ENCODE data around the gene TM4SF4.
"Not testable (repeated sequence)": the region's sequence is repeated elsewhere in the genome, so short reads cannot be mapped to it uniquely, and the experiment has no call there.

TM4SF4 gene

DNA sequence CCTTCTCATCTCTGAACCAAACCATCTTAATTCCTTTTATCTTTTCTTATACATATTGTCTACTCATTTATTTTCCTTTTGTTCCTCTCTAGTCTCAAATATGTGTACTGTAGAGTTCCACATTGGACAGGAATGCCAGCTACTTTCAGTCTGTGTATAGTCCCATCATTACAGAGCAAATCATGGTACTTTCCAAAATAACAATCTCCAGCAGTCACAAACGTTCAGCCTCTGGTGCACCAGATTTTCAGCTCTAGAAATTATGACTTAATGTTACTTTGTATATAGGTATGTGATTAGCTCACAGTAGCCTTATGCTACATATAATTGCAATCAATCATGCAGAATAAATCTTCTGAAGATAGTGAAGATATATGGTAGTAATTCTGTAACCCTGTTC is 32.5 kb upstream of the TM4SF4 start:
- no peaks in the 10 kb centered on the region for H3K9me3 ChIP-seq (ENCODE audit: control insufficient read depth in 1 of 2, low read length in 2 of 2)

DNA sequence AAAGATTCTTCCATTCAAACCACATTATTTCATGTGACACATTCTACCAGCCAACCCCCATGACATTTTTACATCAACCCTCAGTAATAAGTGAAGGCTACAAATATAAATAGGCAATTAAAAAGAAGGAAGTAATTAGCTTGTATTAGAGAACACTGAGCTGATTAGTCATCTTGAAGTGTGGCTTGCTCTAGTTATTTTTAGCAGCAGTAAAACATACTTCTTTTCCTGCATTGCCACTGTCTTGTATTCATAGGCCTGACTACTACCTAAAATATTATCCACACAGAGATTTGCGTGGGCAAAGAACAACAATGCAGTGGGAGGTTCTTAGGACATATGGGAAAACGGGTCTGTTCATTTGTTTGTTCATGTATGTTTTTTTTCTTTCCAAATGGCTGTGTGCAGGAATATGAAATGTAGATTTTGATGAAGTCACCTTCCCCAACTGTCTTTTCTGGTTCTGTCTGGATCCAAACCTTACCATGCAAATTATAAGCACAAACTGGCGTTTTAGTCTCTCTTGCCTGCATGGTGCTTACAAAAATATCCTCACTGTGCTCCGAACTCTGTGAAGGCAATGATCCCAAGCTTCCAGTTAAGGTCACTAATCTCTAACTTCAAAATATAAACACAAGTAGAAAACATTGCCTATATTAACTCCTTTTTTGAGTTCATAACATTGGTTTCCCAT is 31.5 kb upstream of the TM4SF4 start:
- H3K4me3 ChIP-seq (ENCODE audit: low read depth in 1 of 2, low read length in 2 of 2) = no peak overlapping the region

More for the DNA sequence above, 32.5 kb upstream of the TM4SF4 start:
- H3K27me3 ChIP-seq (ENCODE audit: low read depth, low read length) = no peaks in the 10 kb centered on the region
- H3K36me3 ChIP-seq (ENCODE audit: control insufficient read depth in 1 of 2, insufficient read depth in 2 of 2, low read length in 2 of 2) = no peaks in the 10 kb centered on the region
- H3K4me3 ChIP-seq (ENCODE audit: low read depth in 1 of 2, low read length in 2 of 2) = no peak overlapping the region
- peaks cover 0 to 4% of the 10 kb centered on the region in 2 donors for H3K4me1 ChIP-seq (ENCODE audit: control insufficient read depth in 1 of 2, insufficient read depth in 2 of 2, low read length in 2 of 2)
- H3K27ac ChIP-seq (ENCODE audit: low read length) = no peak overlapping the region

DNA sequence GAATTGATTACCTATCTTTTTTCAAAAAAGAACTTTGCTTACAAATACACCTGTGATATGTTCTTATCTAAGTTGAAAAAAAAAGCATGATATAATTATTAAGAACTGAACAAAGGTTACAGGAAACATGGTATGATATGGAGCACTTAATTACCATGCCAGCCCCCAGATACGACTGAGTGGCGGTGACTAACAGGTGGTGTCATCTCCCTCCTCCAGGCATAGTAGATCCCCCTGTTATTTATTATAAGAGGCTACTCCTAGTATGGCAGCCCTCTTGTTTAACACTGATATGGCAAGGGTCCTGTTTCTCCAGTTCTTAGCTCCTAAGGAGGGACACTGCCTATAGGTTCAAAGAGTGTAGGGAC is 31.0 kb upstream of the TM4SF4 start:
- Histone ChIP-seq H3K27me3 (ENCODE audit: low read depth, low read length) (no peaks in the 10 kb centered on the region), H3K36me3 (ENCODE audit: control insufficient read depth in 1 of 2, insufficient read depth in 2 of 2, low read length in 2 of 2) (no peaks in the 10 kb centered on the region), H3K4me3 (ENCODE audit: low read depth in 1 of 2, low read length in 2 of 2) (no peak overlapping the region), H3K4me1 (ENCODE audit: control insufficient read depth in 1 of 2, insufficient read depth in 2 of 2, low read length in 2 of 2) (peaks cover 0 to 8% of the 10 kb centered on the region in 2 donors), H3K9me3 (ENCODE audit: control insufficient read depth in 1 of 2, low read length in 2 of 2) (no peaks in the 10 kb centered on the region), H3K27ac (ENCODE audit: low read length) (no peak overlapping the region)

More for the DNA sequence above, 31.5 kb upstream of the TM4SF4 start:
- H3K36me3 ChIP-seq (ENCODE audit: control insufficient read depth in 1 of 2, insufficient read depth in 2 of 2, low read length in 2 of 2) = no peaks in the 10 kb centered on the region
- no peaks in the 10 kb centered on the region for H3K9me3 ChIP-seq (ENCODE audit: control insufficient read depth in 1 of 2, low read length in 2 of 2)
- H3K27me3 ChIP-seq (ENCODE audit: low read depth, low read length) = no peaks in the 10 kb centered on the region
- no peak overlapping the region for H3K27ac ChIP-seq (ENCODE audit: low read length)
- H3K4me1 ChIP-seq (ENCODE audit: control insufficient read depth in 1 of 2, insufficient read depth in 2 of 2, low read length in 2 of 2) = peaks cover 0 to 4% of the 10 kb centered on the region in 2 donors

DNA sequence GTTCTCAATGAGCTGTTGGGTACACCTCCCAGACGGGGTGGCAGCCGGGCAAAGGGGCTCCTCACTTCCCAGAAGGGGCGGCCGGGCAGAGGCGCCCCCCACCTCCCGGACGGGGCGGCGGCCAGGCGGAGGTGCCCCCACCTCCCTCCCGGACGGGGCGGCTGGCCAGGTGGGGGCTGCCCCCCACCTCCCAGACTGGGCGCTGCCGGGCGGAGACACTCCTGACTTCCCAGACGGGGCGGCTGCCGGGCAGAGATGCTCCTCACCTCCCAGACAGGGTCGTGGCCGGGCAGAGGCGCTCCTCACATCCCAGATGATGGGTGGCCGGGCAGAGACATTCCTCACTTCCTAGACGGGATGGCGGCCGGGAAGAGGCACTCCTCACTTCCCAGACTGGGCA is 29.6 kb upstream of the TM4SF4 start:
- H3K4me1 ChIP-seq (ENCODE audit: control insufficient read depth in 1 of 2, insufficient read depth in 2 of 2, low read length in 2 of 2); H3K27ac ChIP-seq (ENCODE audit: low read length); H3K9me3 ChIP-seq (ENCODE audit: control insufficient read depth in 1 of 2, low read length in 2 of 2); H3K4me3 ChIP-seq (ENCODE audit: low read depth in 1 of 2, low read length in 2 of 2); H3K36me3 ChIP-seq (ENCODE audit: control insufficient read depth in 1 of 2, insufficient read depth in 2 of 2, low read length in 2 of 2); H3K27me3 ChIP-seq (ENCODE audit: low read depth, low read length): not testable (repeated sequence)

DNA sequence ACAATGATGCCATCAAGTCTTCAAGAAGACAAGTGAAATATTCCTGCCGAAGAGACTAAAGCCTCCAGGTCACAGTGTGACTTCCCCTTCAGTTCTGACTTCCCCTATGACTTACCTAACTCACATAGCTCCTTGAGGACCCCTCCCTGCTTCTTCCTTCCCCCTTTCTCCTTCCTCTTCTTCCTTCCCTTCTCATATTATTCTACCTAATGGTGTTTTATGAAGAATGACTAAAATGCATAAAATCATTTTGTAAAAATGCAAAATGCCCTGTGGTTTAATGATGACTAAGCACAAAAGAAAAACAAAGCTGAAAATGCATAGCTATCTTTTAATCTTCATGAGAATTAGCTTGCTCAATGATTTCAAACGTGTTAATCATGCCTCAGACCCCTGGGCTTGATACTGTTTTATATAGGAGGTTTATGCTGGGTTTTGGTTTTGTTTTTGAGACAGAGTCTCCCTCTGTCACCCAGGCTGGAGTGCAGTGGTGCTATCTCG is 26.1 kb upstream of the TM4SF4 start:
- Histone ChIP-seq H3K36me3 (ENCODE audit: control insufficient read depth in 1 of 2, insufficient read depth in 2 of 2, low read length in 2 of 2) (no peaks in the 10 kb centered on the region), H3K27ac (ENCODE audit: low read length) (no peak overlapping the region), H3K9me3 (ENCODE audit: control insufficient read depth in 1 of 2, low read length in 2 of 2) (peaks cover 0 to 8% of the 10 kb centered on the region in 2 donors), H3K4me3 (ENCODE audit: low read depth in 1 of 2, low read length in 2 of 2) (no peak overlapping the region), H3K27me3 (ENCODE audit: low read depth, low read length) (no peaks in the 10 kb centered on the region), H3K4me1 (ENCODE audit: control insufficient read depth in 1 of 2, insufficient read depth in 2 of 2, low read length in 2 of 2) (peaks cover 4 to 8% of the 10 kb centered on the region in 2 donors)

DNA sequence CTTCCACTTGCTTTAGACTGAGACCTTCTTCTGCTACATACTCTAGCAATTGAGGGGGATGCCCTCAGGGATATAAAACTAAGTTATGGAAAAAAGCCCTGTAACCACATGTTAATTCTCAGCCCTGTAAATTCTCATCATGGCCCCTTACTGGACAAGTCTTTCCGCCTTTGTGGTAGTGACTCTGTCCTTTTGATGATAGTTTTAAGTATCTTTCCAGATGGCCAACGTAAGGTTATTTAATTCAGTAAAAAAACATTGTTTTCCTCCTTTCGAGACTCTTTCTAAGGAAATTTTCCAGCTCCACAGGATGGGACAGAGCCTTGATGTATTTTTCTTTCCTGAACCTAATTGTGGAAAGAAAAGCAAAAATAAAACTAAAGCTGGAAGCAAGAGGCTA is 25.3 kb upstream of the TM4SF4 start:
- peaks cover 0 to 8% of the 10 kb centered on the region in 2 donors for H3K9me3 ChIP-seq (ENCODE audit: control insufficient read depth in 1 of 2, low read length in 2 of 2)
- no peaks in the 10 kb centered on the region for H3K36me3 ChIP-seq (ENCODE audit: control insufficient read depth in 1 of 2, insufficient read depth in 2 of 2, low read length in 2 of 2)
- H3K27me3 ChIP-seq (ENCODE audit: low read depth, low read length) = no peaks in the 10 kb centered on the region
- H3K4me3 ChIP-seq (ENCODE audit: low read depth in 1 of 2, low read length in 2 of 2) = no peak overlapping the region
- peaks cover 4% of the 10 kb centered on the region in 2 donors for H3K4me1 ChIP-seq (ENCODE audit: control insufficient read depth in 1 of 2, insufficient read depth in 2 of 2, low read length in 2 of 2)
- H3K27ac ChIP-seq (ENCODE audit: low read length) = no peak overlapping the region

DNA sequence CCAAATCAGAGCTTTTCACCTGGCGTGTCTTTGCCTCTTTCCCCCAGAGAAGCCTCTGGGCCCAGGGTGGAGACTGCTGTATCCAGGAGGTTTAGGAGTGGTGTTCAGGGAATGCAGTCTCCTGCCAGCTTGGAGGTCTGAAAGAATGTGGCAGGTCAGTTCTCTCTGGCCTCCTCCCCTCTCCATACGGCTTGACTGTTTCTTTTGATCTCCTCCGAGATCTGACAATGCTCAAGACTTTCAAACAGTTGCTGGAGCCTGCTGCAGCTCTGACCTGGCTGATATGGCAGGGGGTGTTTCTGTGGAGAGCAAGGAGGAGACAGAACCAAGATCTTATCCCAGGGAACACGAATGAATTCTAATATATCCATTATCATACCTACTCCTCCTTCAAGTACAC is 24.7 kb upstream of the TM4SF4 start:
- Histone ChIP-seq H3K4me1 (ENCODE audit: control insufficient read depth in 1 of 2, insufficient read depth in 2 of 2, low read length in 2 of 2) (peaks cover 4% of the 10 kb centered on the region in 2 donors), H3K4me3 (ENCODE audit: low read depth in 1 of 2, low read length in 2 of 2) (no peak overlapping the region), H3K27me3 (ENCODE audit: low read depth, low read length) (no peaks in the 10 kb centered on the region), H3K9me3 (ENCODE audit: control insufficient read depth in 1 of 2, low read length in 2 of 2) (peaks cover 0 to 8% of the 10 kb centered on the region in 2 donors), H3K27ac (ENCODE audit: low read length) (no peak overlapping the region), H3K36me3 (ENCODE audit: control insufficient read depth in 1 of 2, insufficient read depth in 2 of 2, low read length in 2 of 2) (no peaks in the 10 kb centered on the region)

DNA sequence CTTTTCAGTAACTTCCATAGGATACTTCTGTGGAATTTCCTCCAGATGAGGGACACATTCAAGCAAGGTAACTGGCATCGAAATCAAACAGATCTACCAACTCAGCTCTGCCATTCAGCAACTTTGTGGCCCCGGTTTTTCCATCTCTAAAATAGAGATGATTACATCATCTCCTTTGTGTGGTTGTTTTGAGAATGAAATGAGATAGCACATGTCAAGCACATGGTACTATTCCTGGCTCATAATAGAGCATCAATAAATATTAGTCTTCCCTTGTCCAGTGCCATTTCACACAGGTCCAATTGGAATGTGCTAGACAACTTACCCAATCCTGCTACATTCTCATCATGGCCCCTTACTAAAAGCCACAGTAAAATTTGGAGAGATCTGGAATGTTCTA is 24.2 kb upstream of the TM4SF4 start:
- Histone ChIP-seq H3K4me3 (ENCODE audit: low read depth in 1 of 2, low read length in 2 of 2) (no peak overlapping the region), H3K36me3 (ENCODE audit: control insufficient read depth in 1 of 2, insufficient read depth in 2 of 2, low read length in 2 of 2) (no peaks in the 10 kb centered on the region), H3K9me3 (ENCODE audit: control insufficient read depth in 1 of 2, low read length in 2 of 2) (peaks cover 0 to 8% of the 10 kb centered on the region in 2 donors), H3K4me1 (ENCODE audit: control insufficient read depth in 1 of 2, insufficient read depth in 2 of 2, low read length in 2 of 2) (peaks cover 4% of the 10 kb centered on the region in 2 donors), H3K27me3 (ENCODE audit: low read depth, low read length) (no peaks in the 10 kb centered on the region), H3K27ac (ENCODE audit: low read length) (no peak overlapping the region)

DNA sequence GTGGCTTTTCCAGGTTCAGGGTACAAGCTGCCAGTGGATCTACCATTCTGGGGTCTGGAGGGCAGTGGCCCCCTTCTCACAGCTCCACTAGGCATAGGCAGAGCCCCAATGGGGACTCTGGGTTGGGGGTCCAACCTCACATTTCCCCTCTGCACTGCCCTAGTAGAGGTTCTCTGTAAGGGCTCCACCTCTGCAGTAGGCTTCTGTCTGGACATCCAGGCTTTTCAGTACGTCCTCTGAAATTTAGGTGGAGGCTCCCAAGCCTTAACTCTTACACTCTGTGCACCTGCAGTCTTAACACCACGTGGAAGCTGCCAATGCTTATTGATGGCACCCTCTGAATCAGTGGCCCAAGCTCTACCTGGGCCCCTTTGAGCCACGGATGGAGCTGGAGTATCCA is 22.5 kb upstream of the TM4SF4 start:
- no peaks in the 10 kb centered on the region for H3K36me3 ChIP-seq (ENCODE audit: control insufficient read depth in 1 of 2, insufficient read depth in 2 of 2, low read length in 2 of 2)
- H3K27me3 ChIP-seq (ENCODE audit: low read depth, low read length) = no peaks in the 10 kb centered on the region
- peaks cover 4% of the 10 kb centered on the region in 2 donors for H3K4me1 ChIP-seq (ENCODE audit: control insufficient read depth in 1 of 2, insufficient read depth in 2 of 2, low read length in 2 of 2)
- peaks cover 0 to 8% of the 10 kb centered on the region in 2 donors for H3K9me3 ChIP-seq (ENCODE audit: control insufficient read depth in 1 of 2, low read length in 2 of 2)
- H3K27ac ChIP-seq (ENCODE audit: low read length) = no peak overlapping the region
- no peak overlapping the region for H3K4me3 ChIP-seq (ENCODE audit: low read depth in 1 of 2, low read length in 2 of 2)

DNA sequence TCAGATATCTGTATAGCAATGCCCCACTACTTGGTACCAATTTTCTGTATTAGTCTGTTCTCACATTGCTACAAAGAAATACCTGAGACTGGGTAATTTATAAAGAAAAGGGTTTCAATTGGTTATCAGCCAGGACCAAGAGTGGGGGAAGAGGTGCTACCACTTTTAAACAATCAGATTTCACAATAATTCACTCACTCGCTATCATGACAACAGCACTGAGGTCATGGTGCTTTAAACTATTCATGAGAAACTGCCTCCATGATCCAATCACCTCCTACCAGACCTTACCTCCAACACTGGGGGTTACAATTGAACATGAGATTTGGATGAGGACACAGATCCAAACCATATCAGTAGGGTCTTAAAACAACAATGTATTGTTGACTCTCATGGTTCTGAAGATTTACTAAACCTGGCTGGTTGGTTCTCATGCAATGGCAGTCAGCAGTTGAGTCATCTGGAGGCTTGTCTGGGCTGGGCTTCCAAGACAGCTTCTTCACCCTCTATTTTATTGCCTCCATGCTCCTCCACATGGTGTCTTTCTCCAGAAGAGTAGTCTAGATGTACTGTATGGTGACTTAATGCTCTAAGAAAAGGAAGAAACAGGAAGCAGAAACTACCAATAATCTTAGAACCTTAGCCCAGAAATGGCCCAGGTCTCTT is 21.2 kb upstream of the TM4SF4 start:
- Histone ChIP-seq H3K27ac (ENCODE audit: low read length) (no peak overlapping the region), H3K4me3 (ENCODE audit: low read depth in 1 of 2, low read length in 2 of 2) (no peak overlapping the region), H3K9me3 (ENCODE audit: control insufficient read depth in 1 of 2, low read length in 2 of 2) (peaks cover 0 to 8% of the 10 kb centered on the region in 2 donors), H3K4me1 (ENCODE audit: control insufficient read depth in 1 of 2, insufficient read depth in 2 of 2, low read length in 2 of 2) (peaks cover 2 to 4% of the 10 kb centered on the region in 2 donors), H3K27me3 (ENCODE audit: low read depth, low read length) (no peaks in the 10 kb centered on the region), H3K36me3 (ENCODE audit: control insufficient read depth in 1 of 2, insufficient read depth in 2 of 2, low read length in 2 of 2) (no peaks in the 10 kb centered on the region)

DNA sequence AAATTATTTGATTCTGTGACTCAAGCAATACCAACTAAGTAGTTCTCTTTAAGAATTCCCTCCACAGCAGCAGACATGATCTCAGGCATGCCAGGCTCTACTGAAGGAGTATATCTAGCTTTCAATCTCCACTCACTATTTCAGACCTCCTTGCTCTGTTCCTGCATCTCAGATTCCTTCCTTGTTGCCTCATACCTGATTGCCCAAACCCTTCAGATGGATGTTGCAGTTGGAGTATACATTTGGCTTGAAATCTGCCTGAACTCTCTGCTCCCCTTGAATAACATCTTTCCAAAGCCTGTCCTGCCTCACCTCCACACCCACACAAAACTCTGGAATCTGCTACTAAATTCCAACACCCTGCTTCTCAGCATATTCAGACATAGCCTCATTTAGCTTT is 19.8 kb upstream of the TM4SF4 start:
- H3K27me3 ChIP-seq (ENCODE audit: low read depth, low read length) = no peaks in the 10 kb centered on the region

More for the DNA sequence above, 19.8 kb upstream of the TM4SF4 start:
- no peak overlapping the region for H3K4me3 ChIP-seq (ENCODE audit: low read depth in 1 of 2, low read length in 2 of 2)
- peaks cover 0 to 3% of the 10 kb centered on the region in 2 donors for H3K4me1 ChIP-seq (ENCODE audit: control insufficient read depth in 1 of 2, insufficient read depth in 2 of 2, low read length in 2 of 2)
- H3K27ac ChIP-seq (ENCODE audit: low read length) = no peak overlapping the region
- H3K9me3 ChIP-seq (ENCODE audit: control insufficient read depth in 1 of 2, low read length in 2 of 2) = peaks cover 0 to 8% of the 10 kb centered on the region in 2 donors
- H3K36me3 ChIP-seq (ENCODE audit: control insufficient read depth in 1 of 2, insufficient read depth in 2 of 2, low read length in 2 of 2) = no peaks in the 10 kb centered on the region
